Measurements from ENCODE around the gene CLDN4. TPM values are rescaled to one million over a fixed set of nuclear protein-coding genes. Genes with fewer than 3 reads are reported as not detected.
A peak's percentile ranks its signal among the peaks of the same experiment; 100 is the strongest.
"Not testable (repeated sequence)": the region's sequence is repeated elsewhere in the genome, so short reads cannot be mapped to it uniquely, and the experiment has no call there.

CLDN4 gene
- total RNA-seq, 1 experiment from 2014 or later: 2.1 TPM

DNA sequence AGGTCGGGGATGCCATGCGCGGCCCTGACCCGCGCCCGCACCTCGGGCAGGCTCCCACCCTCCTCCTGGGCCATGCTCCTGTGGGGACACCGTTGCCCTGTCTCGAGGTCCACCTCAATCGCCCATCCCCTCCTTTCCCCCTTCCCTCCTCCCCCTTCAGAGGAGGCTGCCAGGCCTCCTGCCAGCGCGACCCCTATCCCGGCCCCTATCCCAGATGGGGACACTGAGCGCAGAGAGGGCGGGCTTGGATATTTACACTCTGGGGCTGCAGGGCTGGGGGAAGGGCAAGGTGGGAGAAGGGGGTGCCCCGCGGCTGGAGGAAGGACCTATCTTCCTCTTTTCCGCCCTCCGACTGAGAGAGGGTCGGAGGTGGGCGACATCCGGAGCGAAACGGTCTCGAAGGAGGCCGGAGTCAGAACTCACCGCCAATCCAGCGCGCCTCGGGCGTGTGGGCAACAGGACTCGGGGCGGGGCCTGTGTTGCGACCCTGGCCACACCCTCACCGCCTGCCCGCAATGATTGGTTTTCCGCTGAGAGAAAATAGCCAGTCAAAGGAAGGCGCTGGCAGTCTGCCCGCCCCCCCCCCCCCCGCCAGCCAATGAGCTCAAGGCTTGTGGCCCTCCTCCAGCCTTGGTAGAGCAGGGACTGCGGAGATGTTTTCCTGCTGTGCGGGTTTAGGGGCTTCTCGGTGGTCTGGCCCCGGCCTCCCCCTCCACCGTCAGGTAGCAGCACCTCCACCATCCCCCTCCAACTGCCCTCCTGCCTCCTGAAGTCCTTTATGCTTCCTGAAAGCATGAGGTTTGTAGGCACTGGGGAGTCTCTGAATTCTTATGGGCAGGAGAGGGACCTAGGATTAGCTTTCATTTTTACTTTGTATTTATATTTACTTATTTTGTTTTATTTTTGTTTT, 11.5 kb downstream of the CLDN4 start, which contains the start of gene METTL27:
METTL27 (minus strand) TSS at position 450 of the 910 bp plus-strand sequence; CDS start at position 74, 376 bp downstream.
- peak within 1 kb of the TSS; percentile 60 for H3K4me3 ChIP-seq (ENCODE audit: insufficient read depth, low read depth, low read length)
- no peaks in the 10 kb centered on the region for H3K27me3 ChIP-seq (ENCODE audit: control insufficient read depth, insufficient read depth, low read length)
- peak; percentile 98 for DNase-seq
- no peaks in the 10 kb centered on the region; the same call in 1 of the 2 replicates for H3K36me3 ChIP-seq (replicated peaks; ENCODE audit: control insufficient read depth, insufficient read depth, low read length)

DNA sequence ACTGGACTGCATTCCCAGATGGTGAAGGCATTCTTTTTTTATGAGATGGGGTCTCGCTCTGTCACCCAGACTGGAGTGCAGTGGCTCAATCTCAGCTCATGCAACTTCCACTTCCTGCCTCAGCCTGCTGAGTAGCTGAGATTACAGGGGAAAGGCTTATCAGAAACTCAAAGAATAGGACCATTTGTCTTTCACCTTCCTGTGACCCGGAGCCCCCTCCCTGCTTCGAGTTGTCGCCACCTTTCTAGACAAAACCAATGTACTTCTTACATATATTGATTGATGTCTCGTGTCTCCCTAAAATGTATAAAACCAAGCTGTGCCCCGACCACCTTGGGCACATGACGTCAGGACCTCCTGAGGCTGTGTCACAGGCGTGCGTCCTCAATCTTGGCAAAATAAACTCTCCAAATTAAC, 13.3 kb downstream of the CLDN4 start:
- DNase-seq: no peak
- H3K27me3 ChIP-seq (ENCODE audit: control insufficient read depth, insufficient read depth, low read length): no peaks in the 10 kb centered on the region
- no peak overlapping the region for H3K4me3 ChIP-seq (ENCODE audit: insufficient read depth, low read depth, low read length)
- H3K36me3 ChIP-seq (replicated peaks; ENCODE audit: control insufficient read depth, insufficient read depth, low read length): no peaks in the 10 kb centered on the region; the same call in 1 of the 2 replicates

DNA sequence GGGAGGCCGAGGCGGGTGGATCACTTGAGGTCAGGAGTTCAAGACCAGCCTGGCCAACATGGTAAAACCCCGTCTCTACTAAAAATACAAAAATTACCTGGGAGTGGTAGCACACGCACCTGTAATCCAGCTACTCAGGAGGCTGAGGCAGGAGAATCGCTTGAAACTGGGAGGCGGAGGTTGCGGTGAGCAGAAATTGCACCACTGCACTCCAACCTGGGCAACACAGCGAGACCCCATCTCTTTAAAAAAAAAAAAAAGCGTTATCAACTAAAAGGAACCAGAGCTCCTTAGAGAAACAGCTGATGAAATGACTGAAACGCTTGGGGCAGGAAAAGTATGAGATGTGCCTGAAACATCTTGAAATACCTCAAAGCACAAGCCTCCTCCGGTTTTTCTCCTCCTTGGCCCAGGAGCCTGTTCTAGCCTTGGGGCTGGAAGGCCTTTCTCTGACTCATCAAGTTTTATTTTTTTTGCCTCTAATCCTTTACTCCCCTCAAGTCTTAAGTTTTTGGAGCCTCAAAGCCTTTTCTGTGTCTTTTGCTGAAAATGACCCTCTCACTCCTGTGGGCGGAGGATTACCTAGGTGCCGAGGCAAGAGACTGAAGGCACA, 14.2 kb downstream of the CLDN4 start:
- Histone ChIP-seq H3K4me3 (ENCODE audit: insufficient read depth, low read depth, low read length) (no peak overlapping the region), H3K27me3 (ENCODE audit: control insufficient read depth, insufficient read depth, low read length) (no peaks in the 10 kb centered on the region), H3K36me3 (replicated peaks; ENCODE audit: control insufficient read depth, insufficient read depth, low read length) (no peaks in the 10 kb centered on the region)
- DNase-seq: no peak

DNA sequence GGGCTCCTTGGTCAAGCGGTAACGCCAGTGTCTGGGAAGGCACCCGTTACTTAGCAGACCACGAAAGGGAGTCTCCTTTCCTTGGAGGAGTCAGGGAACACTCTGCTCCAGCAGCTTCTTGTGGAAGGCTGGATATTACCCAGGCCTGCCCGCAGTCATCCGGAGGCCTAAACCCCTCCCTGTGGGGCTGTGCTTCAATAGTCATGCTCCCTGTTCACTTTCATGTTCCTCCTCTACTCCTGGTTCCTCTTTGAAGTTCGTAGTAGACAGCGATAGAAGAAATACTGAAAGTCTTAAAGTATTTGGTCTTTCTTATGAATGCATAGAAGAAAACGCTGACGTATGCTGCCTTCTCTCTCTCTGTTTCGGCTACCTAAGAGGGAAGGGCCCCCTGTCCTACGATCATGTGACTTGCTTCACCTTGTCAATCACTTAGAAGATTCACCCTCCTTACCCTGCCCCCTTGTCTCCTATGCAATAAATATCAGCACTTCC, 15.0 kb downstream of the CLDN4 start:
- not testable (repeated sequence) for H3K4me3 ChIP-seq (ENCODE audit: insufficient read depth, low read depth, low read length); DNase-seq; H3K27me3 ChIP-seq (ENCODE audit: control insufficient read depth, insufficient read depth, low read length); H3K36me3 ChIP-seq (replicated peaks; ENCODE audit: control insufficient read depth, insufficient read depth, low read length)

DNA sequence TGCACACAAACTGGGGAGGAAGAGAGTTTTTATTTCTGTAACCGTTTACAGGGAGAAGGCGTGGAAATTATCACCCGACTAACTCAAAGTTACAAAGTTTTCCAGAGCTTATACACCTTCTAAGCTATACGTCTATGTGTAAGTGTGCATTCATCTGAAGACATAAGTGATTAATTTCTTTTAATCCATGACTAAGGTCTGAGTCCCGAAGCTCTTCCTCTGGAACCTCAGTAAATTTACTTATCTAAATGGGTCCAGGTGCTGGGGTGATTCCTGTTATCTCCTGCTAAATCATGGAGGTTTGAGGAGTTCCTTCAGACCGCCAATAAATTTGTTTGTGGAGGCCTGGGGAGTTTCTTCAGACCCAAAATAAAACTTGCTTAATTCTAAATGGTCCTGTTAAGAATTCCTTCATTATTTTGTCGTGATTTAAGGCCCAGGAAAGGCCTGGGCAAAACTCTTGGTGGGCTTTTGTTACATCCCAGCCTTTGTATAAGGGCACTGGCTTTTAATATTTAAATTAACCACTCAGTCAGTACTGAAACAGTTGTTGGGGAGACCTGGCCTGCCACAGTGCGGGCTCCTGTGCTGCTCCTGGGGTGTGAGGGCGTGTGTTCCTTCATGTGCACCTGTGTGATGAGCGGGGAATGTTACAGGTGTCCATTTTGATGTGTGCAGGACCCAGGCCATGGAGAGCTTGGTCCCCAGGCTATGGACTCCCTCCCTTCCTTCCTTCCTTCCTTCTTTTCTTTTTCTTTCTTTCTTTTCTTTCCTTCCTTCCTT, 17.3 kb downstream of the CLDN4 start:
- DNase-seq: no peak
- no peaks in the 10 kb centered on the region for H3K27me3 ChIP-seq (ENCODE audit: control insufficient read depth, insufficient read depth, low read length)
- no peak overlapping the region for H3K4me3 ChIP-seq (ENCODE audit: insufficient read depth, low read depth, low read length)
- no peaks in the 10 kb centered on the region for H3K36me3 ChIP-seq (replicated peaks; ENCODE audit: control insufficient read depth, insufficient read depth, low read length)

DNA sequence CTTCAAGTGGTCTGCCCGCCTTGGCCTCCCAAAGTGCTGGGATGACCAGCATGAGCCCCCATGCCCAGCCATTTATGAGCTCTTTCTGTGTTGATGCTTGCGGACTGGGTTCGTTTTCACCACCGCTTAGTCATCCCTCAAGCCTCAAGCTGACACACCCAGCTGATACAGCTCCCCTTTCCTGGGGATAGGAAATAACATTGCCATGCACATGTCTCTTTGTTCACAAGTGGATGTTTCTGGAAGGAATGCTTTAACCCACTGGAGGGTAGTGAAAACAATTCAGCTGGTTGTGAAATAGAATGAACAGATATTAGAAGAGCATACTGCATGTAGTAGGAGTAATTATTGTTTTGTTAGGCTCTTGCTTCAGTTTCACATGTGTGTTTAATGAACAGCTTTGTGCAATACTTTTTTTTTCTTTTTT, 20.0 kb downstream of the CLDN4 start:
- DNase-seq: no peak
- H3K4me3 ChIP-seq (ENCODE audit: insufficient read depth, low read depth, low read length): no peak overlapping the region

DNA sequence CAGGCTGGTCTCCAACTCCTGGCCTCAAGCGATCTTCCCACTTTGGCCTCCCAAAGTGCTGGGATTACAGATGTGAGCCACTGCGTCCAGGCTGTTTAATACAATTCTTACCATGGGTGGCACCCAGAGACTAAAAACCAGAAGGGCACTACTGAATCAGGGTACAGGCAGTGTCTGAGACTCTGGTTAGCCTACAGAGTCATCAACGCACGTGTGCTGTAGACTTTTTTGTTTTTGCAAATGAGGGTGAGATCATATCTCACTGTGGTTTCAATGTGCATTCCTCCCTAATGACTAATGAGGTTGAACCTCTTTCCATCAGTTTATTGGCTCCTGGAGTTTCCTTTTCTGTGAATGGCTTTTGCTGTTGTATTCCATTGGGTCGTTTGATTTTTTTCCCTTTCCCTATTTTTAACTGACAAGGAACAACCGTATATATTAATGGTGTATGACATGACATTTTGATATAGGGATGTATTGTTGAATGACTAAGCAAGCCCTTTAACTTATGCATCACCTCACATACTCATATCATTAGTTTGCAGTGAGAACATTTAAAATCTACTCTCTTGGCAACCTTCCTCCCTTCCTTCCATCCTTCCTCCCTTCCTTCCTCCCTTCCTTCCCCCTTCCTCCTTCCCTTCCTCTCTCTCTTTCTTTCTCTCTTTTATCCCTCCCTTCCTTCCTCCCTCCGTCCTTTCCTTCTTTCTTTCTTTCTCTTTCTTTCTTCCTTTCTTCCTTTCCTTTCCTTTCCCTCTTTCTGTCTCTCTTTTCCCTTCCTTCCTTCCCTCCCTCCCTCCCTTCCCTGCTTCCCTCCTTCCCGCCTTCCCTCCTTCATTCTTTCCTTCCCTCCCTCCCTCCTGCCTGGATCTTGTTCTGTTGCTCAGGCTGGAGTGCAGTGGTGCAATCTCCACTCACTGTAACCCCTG, 20.9 kb downstream of the CLDN4 start:
- H3K36me3 ChIP-seq (replicated peaks; ENCODE audit: control insufficient read depth, insufficient read depth, low read length): no peaks in the 10 kb centered on the region
- no peak for DNase-seq
- no peak overlapping the region for H3K4me3 ChIP-seq (ENCODE audit: insufficient read depth, low read depth, low read length)
- no peaks in the 10 kb centered on the region; the same call in 1 of the 2 replicates for H3K27me3 ChIP-seq (ENCODE audit: control insufficient read depth, insufficient read depth, low read length)

More for the DNA sequence above, 20.0 kb downstream of the CLDN4 start:
- Histone ChIP-seq H3K27me3 (ENCODE audit: control insufficient read depth, insufficient read depth, low read length) (no peaks in the 10 kb centered on the region; the same call in 1 of the 2 replicates), H3K36me3 (replicated peaks; ENCODE audit: control insufficient read depth, insufficient read depth, low read length) (no peaks in the 10 kb centered on the region)

DNA sequence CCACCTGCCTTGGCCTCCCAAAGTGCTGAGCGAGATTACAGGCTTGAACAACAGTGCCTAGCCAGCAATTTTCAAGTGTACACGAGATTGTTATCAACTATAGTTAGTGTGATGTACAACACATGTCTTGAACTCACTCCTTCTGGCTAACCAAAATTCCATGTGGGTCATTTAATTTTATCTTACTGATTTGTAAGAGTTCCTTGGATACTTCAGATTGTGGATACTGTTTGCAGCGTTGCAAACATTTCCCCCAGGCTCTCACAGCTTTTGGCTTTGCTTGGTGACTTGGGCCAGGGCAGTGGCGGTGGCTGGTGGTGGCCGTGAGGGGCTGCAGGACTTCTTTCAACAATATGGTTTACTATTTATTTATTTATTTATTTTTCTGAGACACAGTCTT, 21.7 kb downstream of the CLDN4 start:
- peak; percentile 26 for DNase-seq
- Histone ChIP-seq H3K4me3 (ENCODE audit: insufficient read depth, low read depth, low read length) (no peak overlapping the region), H3K36me3 (replicated peaks; ENCODE audit: control insufficient read depth, insufficient read depth, low read length) (no peaks in the 10 kb centered on the region), H3K27me3 (ENCODE audit: control insufficient read depth, insufficient read depth, low read length) (no peaks in the 10 kb centered on the region; the same call in 1 of the 2 replicates)

DNA sequence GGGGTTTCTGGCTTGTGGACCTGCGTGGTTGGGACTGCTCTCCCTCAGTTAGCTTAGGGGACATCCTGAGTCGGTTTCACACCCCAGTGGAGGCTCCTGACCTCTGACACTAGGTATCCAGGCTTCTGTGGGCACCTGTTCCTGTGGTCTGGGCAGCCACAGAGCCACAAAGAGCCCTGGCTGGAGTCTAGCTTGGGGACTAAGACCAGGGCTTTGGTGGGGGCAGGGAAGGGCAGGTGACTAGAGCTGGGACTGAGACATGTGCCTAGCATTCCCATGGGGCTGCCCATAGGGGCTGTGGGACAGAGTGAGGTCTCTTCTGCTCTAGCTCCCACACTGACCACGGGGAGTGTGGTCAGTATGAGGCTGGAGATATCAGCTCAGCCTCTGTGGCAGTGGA, 26.1 kb downstream of the CLDN4 start:
- H3K27me3 ChIP-seq (ENCODE audit: control insufficient read depth, insufficient read depth, low read length): no peaks in the 10 kb centered on the region; the same call in 1 of the 2 replicates
- DNase-seq: peak; percentile 35
- H3K4me3 ChIP-seq (ENCODE audit: insufficient read depth, low read depth, low read length): no peak overlapping the region
- no peaks in the 10 kb centered on the region for H3K36me3 ChIP-seq (replicated peaks; ENCODE audit: control insufficient read depth, insufficient read depth, low read length)

DNA sequence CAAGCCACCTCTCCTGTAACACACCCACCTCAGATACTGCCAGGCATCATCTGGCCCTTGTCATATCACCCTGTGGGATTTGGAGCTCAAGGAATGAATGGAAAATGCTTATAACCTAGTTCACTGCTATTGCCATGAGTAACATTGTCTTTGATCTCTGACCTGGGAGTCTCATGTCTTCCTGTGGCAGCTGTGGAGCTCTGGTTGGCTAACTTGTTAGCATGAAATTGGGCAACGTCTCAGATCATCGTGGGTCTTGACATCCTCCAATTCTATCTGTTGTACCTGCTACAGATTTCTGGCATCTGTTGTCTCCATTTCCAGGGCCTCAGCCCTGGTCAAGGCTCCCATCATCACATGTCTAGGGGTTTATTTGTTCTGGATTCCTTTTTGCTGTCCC, 28.0 kb downstream of the CLDN4 start:
- no peak overlapping the region for H3K4me3 ChIP-seq (ENCODE audit: insufficient read depth, low read depth, low read length)
- no peak for DNase-seq
- H3K27me3 ChIP-seq (ENCODE audit: control insufficient read depth, insufficient read depth, low read length): no peaks in the 10 kb centered on the region; the same call in 1 of the 2 replicates
- no peaks in the 10 kb centered on the region for H3K36me3 ChIP-seq (replicated peaks; ENCODE audit: control insufficient read depth, insufficient read depth, low read length)

DNA sequence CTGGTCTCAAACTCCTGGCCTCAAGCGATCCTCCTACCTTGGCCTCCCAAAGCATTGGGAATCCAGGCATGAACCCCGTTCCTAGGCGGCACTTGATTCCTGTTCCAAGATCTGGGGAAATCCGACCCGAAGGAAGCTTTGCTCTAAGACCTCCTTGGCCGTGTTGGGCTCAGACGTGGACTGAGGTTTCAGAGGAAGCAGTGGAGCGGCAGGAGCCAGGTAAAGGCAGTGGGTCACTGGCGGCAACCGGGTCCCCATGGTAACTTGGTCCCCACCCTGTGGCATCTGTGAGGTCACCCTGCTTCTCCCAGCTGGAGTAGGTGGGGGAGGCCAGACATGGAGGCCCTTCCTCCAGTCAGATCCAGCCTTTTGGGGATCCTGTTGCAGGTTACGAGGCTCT, 30.1 kb downstream of the CLDN4 start, which contains the start of gene TMEM270:
TMEM270 (plus strand) TSS at position 301 of the 400 bp plus-strand sequence; CDS start at position 337, 36 bp downstream.
- Histone ChIP-seq H3K36me3 (replicated peaks; ENCODE audit: control insufficient read depth, insufficient read depth, low read length) (no peaks in the 10 kb centered on the region), H3K4me3 (ENCODE audit: insufficient read depth, low read depth, low read length) (no peak within 1 kb of the TSS), H3K27me3 (ENCODE audit: control insufficient read depth, insufficient read depth, low read length) (no peaks in the 10 kb centered on the region)
- DNase-seq: no peak

DNA sequence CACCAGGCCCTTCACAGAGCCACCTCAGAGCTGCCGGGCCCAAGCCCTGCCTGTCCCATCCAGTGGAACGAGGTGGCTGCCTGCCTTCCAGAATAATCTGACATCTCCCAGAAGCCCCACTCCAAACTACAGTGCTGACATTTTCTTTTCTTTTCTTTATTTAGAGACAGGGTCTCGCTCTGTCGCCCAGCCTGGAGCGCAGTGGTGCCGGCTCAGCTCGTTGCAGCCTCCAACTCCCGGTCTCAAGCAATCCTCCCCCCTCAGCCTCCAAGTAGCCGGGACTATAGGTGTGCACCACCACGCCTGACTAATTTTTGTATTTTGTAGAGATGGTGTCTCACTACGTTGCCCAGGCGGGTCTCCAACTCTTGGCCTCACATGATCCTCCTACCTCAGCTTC, 30.5 kb downstream of the CLDN4 start:
- Histone ChIP-seq H3K36me3 (replicated peaks; ENCODE audit: control insufficient read depth, insufficient read depth, low read length) (no peaks in the 10 kb centered on the region), H3K27me3 (ENCODE audit: control insufficient read depth, insufficient read depth, low read length) (no peaks in the 10 kb centered on the region), H3K4me3 (ENCODE audit: insufficient read depth, low read depth, low read length) (no peak overlapping the region)
- no peak for DNase-seq

DNA sequence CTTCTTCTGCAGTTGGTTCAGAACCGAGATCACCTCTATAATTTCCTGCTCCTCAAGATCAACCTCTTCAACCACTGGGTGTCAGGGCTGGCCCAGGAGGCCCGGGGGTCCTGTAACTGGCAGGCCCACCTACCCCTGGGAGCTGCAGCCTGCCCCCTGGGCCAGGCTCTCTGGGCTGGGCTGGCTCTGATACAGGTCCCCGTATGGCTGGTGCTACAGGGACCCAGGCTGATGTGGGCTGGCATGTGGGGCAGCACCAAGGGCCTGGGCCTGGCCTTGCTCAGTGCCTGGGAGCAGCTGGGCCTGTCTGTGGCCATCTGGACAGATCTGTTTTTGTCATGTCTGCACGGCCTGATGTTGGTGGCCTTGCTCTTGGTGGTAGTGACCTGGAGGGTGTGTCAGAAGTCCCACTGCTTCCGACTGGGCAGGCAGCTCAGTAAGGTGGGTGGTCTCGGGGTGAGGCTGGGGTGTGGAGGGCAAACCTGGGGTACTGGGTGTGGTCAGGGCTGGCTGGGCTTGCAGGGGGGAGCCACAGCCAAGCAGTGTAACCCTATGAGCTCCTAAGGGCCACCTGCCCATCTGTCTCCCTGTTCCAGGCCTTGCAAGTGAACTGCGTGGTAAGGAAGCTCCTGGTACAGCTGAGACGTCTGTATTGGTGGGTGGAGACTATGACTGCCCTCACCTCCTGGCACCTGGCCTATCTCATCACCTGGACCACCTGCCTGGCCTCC, 34.4 kb downstream of the CLDN4 start:
- no peaks in the 10 kb centered on the region for H3K36me3 ChIP-seq (replicated peaks; ENCODE audit: control insufficient read depth, insufficient read depth, low read length)
- DNase-seq: peak; percentile 37

More for the DNA sequence above, 34.4 kb downstream of the CLDN4 start:
- Histone ChIP-seq H3K27me3 (ENCODE audit: control insufficient read depth, insufficient read depth, low read length) (no peaks in the 10 kb centered on the region), H3K4me3 (ENCODE audit: insufficient read depth, low read depth, low read length) (no peak overlapping the region)
